ENCODE measurements around the gene MEP1B. TPM values are rescaled to one million over a fixed set of nuclear protein-coding genes. Genes with fewer than 3 reads are reported as not detected.
"Not testable (repeated sequence)": the region's sequence is repeated elsewhere in the genome, so short reads cannot be mapped to it uniquely, and the experiment has no call there.

The MEP1B gene
- total and polyA plus RNA-seq, 10 donors, result 0.26 to 0.27 TPM; not detected in 8

DNA sequence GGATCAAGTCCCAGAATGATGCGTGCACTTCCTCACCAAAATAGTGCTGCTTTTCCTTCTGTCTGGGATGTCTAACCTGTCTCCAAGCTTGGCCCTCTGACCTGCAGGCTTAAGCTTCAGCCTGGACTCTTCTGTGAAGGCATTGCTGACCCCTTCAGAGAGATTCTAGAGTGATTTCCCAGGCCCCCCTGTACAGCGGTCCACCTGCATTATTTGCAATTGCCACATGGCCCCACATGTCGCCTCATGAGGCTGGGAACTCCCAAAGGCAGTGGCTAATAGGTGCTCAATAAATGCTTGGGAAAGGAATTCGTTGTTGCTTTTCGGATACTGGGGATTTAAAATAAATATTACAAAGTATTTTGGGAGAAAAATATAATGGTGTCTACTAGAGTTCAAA is 32.3 kb upstream of the MEP1B start:
- no peak overlapping the region for H3K4me3 ChIP-seq
- intact Hi-C loops (cut with DNase I; ENCODE audit: low total_unique reads), result loop anchor here (5.0 kb wide), 1 partner anchor 395 kb away; no protein-coding TSS in a partner anchor
- WGBS, 5 donors, result 62 to 78% (median 76%) methylated on average over 5 of the region's 5 CpGs

DNA sequence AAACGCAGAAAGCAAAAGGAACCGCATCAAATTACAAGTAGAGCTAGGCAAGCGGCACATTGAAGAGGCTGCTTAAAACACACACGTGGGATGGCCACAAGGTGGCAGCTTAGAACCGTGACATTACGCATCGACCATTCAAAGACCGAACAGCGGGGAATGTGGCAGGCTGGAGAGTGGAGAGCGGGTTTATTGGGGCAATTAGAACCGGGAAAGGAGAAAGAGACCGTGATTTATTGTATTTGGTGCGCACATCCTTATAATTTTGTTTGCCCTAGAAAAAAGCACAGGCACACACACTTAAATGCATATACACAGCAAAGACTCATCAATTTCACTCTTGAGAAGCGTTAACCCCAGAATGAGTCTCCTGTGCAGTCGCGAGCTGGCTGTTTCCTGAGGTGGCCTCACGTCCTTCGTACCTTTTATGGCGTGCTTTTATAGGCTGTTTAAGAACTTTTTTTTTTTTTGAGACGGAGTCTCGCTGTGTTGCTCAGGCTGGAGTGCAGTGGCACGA is 31.7 kb upstream of the MEP1B start:
- TF ChIP-seq POLR2AphosphoS5 (IDR thresholded peaks at IDR 0.05) (no peak), POLR2A (IDR thresholded peaks at IDR 0.05) (no peak)
- TF ChIP-seq, protein P1, sequence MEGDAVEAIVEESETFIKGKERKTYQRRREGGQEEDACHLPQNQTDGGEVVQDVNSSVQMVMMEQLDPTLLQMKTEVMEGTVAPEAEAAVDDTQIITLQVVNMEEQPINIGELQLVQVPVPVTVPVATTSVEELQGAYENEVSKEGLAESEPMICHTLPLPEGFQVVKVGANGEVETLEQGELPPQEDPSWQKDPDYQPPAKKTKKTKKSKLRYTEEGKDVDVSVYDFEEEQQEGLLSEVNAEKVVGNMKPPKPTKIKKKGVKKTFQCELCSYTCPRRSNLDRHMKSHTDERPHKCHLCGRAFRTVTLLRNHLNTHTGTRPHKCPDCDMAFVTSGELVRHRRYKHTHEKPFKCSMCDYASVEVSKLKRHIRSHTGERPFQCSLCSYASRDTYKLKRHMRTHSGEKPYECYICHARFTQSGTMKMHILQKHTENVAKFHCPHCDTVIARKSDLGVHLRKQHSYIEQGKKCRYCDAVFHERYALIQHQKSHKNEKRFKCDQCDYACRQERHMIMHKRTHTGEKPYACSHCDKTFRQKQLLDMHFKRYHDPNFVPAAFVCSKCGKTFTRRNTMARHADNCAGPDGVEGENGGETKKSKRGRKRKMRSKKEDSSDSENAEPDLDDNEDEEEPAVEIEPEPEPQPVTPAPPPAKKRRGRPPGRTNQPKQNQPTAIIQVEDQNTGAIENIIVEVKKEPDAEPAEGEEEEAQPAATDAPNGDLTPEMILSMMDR (IDR thresholded peaks at IDR 0.05 in 8 of 11, conservative IDR thresholded peaks at IDR 0.05 in 3 of 11), result peak; percentile 51 to 90 (median 77)
- intact Hi-C loops (cut with DNase I; ENCODE audit: low total_unique reads), result loop anchor here (5.0 kb wide), 1 partner anchor 394 kb away; no protein-coding TSS in a partner anchor
- DNase-seq, result peak; percentile 85
- Histone ChIP-seq H3K4me1 (peaks cover 0 to 13% (median 11%) of the 10 kb centered on the region in 6 donors), H3K4me3 (peak overlapping the region in 5 of 8 donors; percentile 4 to 59 (median 20)), H3K9me3 (no peaks in the 10 kb centered on the region), H3K36me3 (no peaks in the 10 kb centered on the region), H3K27me3 (replicated peaks in 1 of 7) (peaks cover 0 to 24% (median 0%) of the 10 kb centered on the region in 7 donors), H3K27ac (no peak overlapping the region)
- 3 to 7% (median 5%) methylated on average over 22 of the region's 22 CpGs for WGBS, 5 donors

More for the DNA sequence above, 32.3 kb upstream of the MEP1B start:
- H3K9me3 ChIP-seq, result no peaks in the 10 kb centered on the region
- H3K36me3 ChIP-seq, result no peaks in the 10 kb centered on the region
- peaks cover 0 to 24% (median 0%) of the 10 kb centered on the region in 7 donors for H3K27me3 ChIP-seq (replicated peaks in 1 of 7)
- no peak overlapping the region for H3K27ac ChIP-seq
- TF ChIP-seq POLR2AphosphoS5 (IDR thresholded peaks at IDR 0.05), result no peak
- no peak for TF ChIP-seq POLR2A (IDR thresholded peaks at IDR 0.05)
- TF ChIP-seq, protein P1 (IDR thresholded peaks at IDR 0.05 in 8 of 11, conservative IDR thresholded peaks at IDR 0.05 in 3 of 11), result no peak
- H3K4me1 ChIP-seq, result peaks cover 0 to 13% (median 11%) of the 10 kb centered on the region in 6 donors
- DNase-seq, result no peak

DNA sequence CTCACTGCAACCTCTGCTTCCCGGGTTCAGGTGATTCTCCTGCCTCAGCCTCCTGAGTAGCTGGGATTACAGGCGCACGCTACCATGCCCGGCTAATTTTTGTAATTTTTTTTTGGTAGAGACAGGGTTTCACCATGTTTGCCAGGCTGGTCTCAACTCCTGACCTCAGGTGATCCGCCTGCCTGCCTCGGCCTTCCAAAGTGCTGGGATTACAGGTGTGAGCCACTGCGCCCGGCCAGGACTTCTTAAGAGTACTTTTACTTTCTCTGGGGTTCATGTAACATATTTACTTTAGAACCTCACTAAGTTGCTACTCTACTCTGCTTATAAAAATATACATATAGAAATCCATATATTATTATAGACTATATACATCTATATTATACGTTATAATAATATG is 31.2 kb upstream of the MEP1B start:
- H3K4me3 ChIP-seq, result peak overlapping the region in 3 of 8 donors; percentile 4 to 59 (median 27)
- DNase-seq, H3K27ac ChIP-seq, H3K9me3 ChIP-seq, H3K36me3 ChIP-seq: not testable (repeated sequence)
- peaks cover 0 to 24% (median 0%) of the 10 kb centered on the region in 7 donors for H3K27me3 ChIP-seq (replicated peaks in 1 of 7)
- WGBS, 5 donors, result 68 to 91% (median 81%) methylated on average over 9 of the region's 9 CpGs
- peaks cover 0 to 13% (median 11%) of the 10 kb centered on the region in 6 donors for H3K4me1 ChIP-seq
- intact Hi-C loops (cut with DNase I; ENCODE audit: low total_unique reads), result loop anchor here (5.0 kb wide), 1 partner anchor 394 kb away; no protein-coding TSS in a partner anchor

DNA sequence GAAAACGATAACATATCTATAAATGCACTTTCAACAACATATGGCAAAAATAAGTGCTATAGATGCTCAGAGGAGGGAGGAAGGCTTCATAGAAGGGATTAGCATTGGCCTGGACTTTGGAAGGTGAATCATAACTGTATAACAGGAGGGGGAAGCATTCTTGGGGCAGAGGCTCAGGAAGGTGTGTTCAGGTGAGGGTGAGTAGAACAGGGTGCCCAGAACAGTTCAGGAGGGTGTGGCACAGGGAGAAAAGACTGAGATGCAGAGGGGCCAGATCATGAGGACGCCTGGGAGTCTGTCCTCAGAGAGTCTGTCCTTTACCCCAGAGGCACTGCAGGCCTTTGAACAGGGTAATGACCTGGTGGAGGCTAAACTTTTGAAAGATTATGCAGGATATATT is 29.3 kb upstream of the MEP1B start:
- intact Hi-C loops (cut with DNase I; ENCODE audit: low total_unique reads), result no loop called here
- TF ChIP-seq, protein P1 (IDR thresholded peaks at IDR 0.05 in 8 of 11, conservative IDR thresholded peaks at IDR 0.05 in 3 of 11), result no peak
- no peak for TF ChIP-seq POLR2AphosphoS5 (IDR thresholded peaks at IDR 0.05)
- TF ChIP-seq POLR2A (IDR thresholded peaks at IDR 0.05), result no peak
- Histone ChIP-seq H3K4me1 (peaks cover 0 to 13% (median 11%) of the 10 kb centered on the region in 6 donors), H3K4me3 (no peak overlapping the region), H3K27ac (no peak overlapping the region), H3K27me3 (replicated peaks in 1 of 7) (peaks cover 0 to 24% (median 0%) of the 10 kb centered on the region in 7 donors), H3K36me3 (no peaks in the 10 kb centered on the region), H3K9me3 (no peaks in the 10 kb centered on the region)
- no peak for DNase-seq
- WGBS, 5 donors, result 77 to 89% (median 79%) methylated on average over 2 of the region's 2 CpGs

Measured in spleen (tissue), 11 donors.